BJ (cell line): ENCODE data around the gene C10orf90. TPM values are rescaled to one million over a fixed set of nuclear protein-coding genes. Genes with fewer than 3 reads are reported as not detected.

Experiments used
- CTCF ChIA-PET: fragments of 350-600 bp; formaldehyde crosslinking; extraction: SDS; loops from one replicate; lab custom pipeline; 2021; ENCODE audit warnings: antibody characterized with exemption, inconsistent platforms; lab: Yijun Ruan, JAX
- POLR2A ChIA-PET: fragments of 300-600 bp; sonication (Branson Sonifier 250); formaldehyde crosslinking; extraction: SDS; loops from one replicate; lab custom pipeline; 2021; ENCODE audit warnings: antibody characterized with exemption; lab: Charles Lee
- DNase-seq: peaks from one replicate; pipeline ENCODE4 v3.0.0-alpha.2; 2011; ENCODE audit warnings: low read depth
- H3K27me3 ChIP-seq: 2 replicates; pipeline ENCODE4 v1.6.0; 2011; ENCODE audit warnings: low read length; ENCODE audit not compliant: control insufficient read depth, insufficient read depth
- H3K36me3 ChIP-seq: 2 replicates; pipeline ENCODE4 v1.5.1; 2011; ENCODE audit warnings: low read length; ENCODE audit not compliant: control insufficient read depth, insufficient read depth
- H3K4me3 ChIP-seq: 2 replicates; pipeline ENCODE4 v1.5.1; 2011; ENCODE audit warnings: low read depth, mild to moderate bottlenecking, control low read depth, low read length
- CTCF ChIP-seq: IDR thresholded peaks from 2 replicates; pipeline ENCODE4 v1.5.1; 2011; ENCODE audit warnings: low read depth, mild to moderate bottlenecking, control low read depth, inconsistent platforms, low read length, moderate library complexity; ENCODE audit not compliant: insufficient read depth
- polyA plus RNA-seq: library from polyadenylated mRNA; depleted of rRNA; stranded (reverse); fragments of >200 nt; gene quantifications from 2 replicates; pipeline ENCODE4 v1.2.3, GENCODE V29; 2011

C10orf90 gene
- polyA plus RNA-seq, 1 experiment, result not detected

DNA sequence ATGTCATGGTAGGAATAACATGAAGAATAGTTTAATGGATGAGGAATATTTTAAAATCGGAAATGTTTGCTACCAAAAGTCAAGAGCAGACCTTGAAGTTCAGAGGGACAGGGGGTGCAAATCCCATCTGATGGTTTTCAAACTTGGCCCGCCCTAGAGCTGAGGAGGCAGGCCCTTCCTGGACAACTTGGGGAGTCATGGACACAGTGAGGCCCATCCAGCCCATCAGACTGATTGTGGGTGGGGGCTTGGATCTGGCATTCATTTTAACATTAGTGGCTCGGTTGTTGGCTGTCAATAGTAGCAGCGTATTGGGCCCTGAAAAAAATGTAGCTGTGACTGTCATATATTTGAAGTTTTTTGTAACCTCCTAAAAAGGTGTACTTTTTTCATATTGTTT lies 2.0 kb downstream of the C10orf90 start:
- no peak for TF ChIP-seq CTCF
- no peak overlapping the region for H3K4me3 ChIP-seq
- H3K27me3 ChIP-seq, result no peaks in the 10 kb centered on the region
- DNase-seq, result no peak
- ChIA-PET POLR2A (no interaction called here), CTCF (no interaction called here)
- H3K36me3 ChIP-seq, result no peaks in the 10 kb centered on the region

GRCh38 chr10:126667568-126667967 lies 2.9 kb downstream of the C10orf90 start:
- H3K36me3 ChIP-seq, result no peaks in the 10 kb centered on the region
- ChIA-PET POLR2A (no interaction called here), CTCF (no interaction called here)
- no peak overlapping the region for H3K4me3 ChIP-seq
- TF ChIP-seq CTCF, result no peak
- no peak for DNase-seq
- no peaks in the 10 kb centered on the region for H3K27me3 ChIP-seq

GRCh38 chr10:126665207-126665606 lies 5.3 kb downstream of the C10orf90 start:
- ChIA-PET CTCF (no interaction called here), POLR2A (no interaction called here)
- TF ChIP-seq CTCF, result no peak
- no peak overlapping the region for H3K4me3 ChIP-seq
- H3K27me3 ChIP-seq, result no peaks in the 10 kb centered on the region
- no peak for DNase-seq
- H3K36me3 ChIP-seq, result no peaks in the 10 kb centered on the region

- no peaks in the 10 kb centered on the region for H3K36me3 ChIP-seq
- ChIA-PET POLR2A (no interaction called here), CTCF (interaction anchor here (1.6 kb wide), 1 partner anchor 10 kb away, joined by 3 read pairs; no protein-coding TSS in a partner anchor)
- no peaks in the 10 kb centered on the region for H3K27me3 ChIP-seq
- DNase-seq, result no peak
- no peak overlapping the region for H3K4me3 ChIP-seq
- TF ChIP-seq CTCF, result no peak
Measured at GRCh38 chr10:126663880-126664279, 6.6 kb downstream of the C10orf90 start.

DNA sequence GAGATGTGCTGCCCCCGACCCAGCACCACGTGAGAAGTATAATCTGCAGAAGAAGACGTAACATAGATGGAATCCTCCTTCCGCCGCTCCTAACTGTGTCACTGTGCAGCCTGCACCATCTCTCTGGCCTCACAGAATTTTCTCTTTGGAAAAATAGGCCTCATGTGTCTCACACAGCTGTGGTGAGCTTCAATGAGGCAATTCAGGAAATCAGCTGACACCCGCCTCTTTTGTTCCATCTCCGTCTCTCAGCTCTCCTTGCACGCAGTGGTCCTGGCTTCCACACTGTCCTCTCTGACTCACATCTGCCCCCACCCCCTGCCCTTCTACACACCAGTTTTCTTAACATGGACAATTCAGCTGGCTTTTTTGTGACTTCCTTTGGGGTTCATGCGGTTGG lies 7.2 kb downstream of the C10orf90 start:
- no peaks in the 10 kb centered on the region for H3K36me3 ChIP-seq
- TF ChIP-seq CTCF, result no peak
- POLR2A ChIA-PET, result no interaction called here
- H3K4me3 ChIP-seq, result no peak overlapping the region
- CTCF ChIA-PET, result interaction anchor here (0.8 to 1.6 kb wide), 2 partner anchors 9 to 254 kb away, joined by 3 read pairs; no protein-coding TSS in a partner anchor
- H3K27me3 ChIP-seq, result no peaks in the 10 kb centered on the region
- no peak for DNase-seq
